ENCODE measurements around the gene PSMA6. TPM values are rescaled to one million over a fixed set of nuclear protein-coding genes. Genes with fewer than 3 reads are reported as not detected.
"Not testable (repeated sequence)": the region's sequence is repeated elsewhere in the genome, so short reads cannot be mapped to it uniquely, and the experiment has no call there.

Gene PSMA6
- total RNA-seq, 1 experiment from 2014 or later: 211 TPM

- no peak overlapping the region for H3K4me3 ChIP-seq
- no peak overlapping the region for H3K27ac ChIP-seq
- no peak for DNase-seq
- H3K9me3 ChIP-seq (replicated peaks): no peaks in the 10 kb centered on the region
- peaks cover 8% of the 10 kb centered on the region; the same call in 1 of the 2 replicates for H3K4me1 ChIP-seq
- no peaks in the 10 kb centered on the region for H3K27me3 ChIP-seq
- H3K36me3 ChIP-seq: peaks cover 15% of the 10 kb centered on the region
Observed at GRCh38 chr14:35296545-35296944, 4.4 kb downstream of the PSMA6 start.

GRCh38 chr14:35297706-35298105 lies 5.5 kb downstream of the PSMA6 start:
- H3K36me3 ChIP-seq: peaks cover 16% of the 10 kb centered on the region
- DNase-seq: no peak
- no peak overlapping the region for H3K27ac ChIP-seq
- H3K4me3 ChIP-seq: no peak overlapping the region
- peaks cover 8% of the 10 kb centered on the region; the same call in 1 of the 2 replicates for H3K4me1 ChIP-seq
- no peaks in the 10 kb centered on the region for H3K27me3 ChIP-seq
- no peaks in the 10 kb centered on the region for H3K9me3 ChIP-seq (replicated peaks)

GRCh38 chr14:35298351-35298750 lies 6.2 kb downstream of the PSMA6 start:
- Histone ChIP-seq H3K27me3 (no peaks in the 10 kb centered on the region), H3K4me3 (no peak overlapping the region), H3K27ac (no peak overlapping the region), H3K4me1 (peaks cover 8% of the 10 kb centered on the region; the same call in 1 of the 2 replicates), H3K9me3 (replicated peaks) (no peaks in the 10 kb centered on the region; the same call in 1 of the 2 replicates), H3K36me3 (peaks cover 19% of the 10 kb centered on the region)
- no peak for DNase-seq

DNA sequence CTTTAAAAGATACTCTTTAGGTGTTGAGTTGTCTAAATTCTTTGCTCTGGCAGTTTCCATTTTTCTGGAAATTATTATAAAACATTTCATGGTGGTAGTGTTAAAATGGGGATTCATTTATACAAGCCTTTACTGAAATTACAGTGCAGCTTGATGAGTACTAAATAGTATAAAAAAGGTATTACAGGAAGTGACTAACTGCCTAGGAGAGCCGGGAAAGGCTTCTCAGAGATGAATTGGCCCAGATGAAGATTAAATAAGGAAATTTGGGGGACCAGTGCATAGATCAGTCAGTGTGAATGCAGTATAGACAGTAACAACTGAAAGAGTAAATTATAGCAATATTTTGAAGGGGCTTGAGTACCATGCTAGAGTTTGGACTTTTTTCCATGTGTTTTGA lies 7.5 kb downstream of the PSMA6 start:
- no peak overlapping the region for H3K4me3 ChIP-seq
- DNase-seq: no peak

GRCh38 chr14:35300228-35300627 lies 8.0 kb downstream of the PSMA6 start:
- no peak for DNase-seq
- no peak overlapping the region for H3K4me3 ChIP-seq
- no peak overlapping the region for H3K27ac ChIP-seq
- H3K4me1 ChIP-seq: no peaks in the 10 kb centered on the region
- no peaks in the 10 kb centered on the region for H3K27me3 ChIP-seq
- no peaks in the 10 kb centered on the region; the same call in 1 of the 2 replicates for H3K9me3 ChIP-seq (replicated peaks)
- H3K36me3 ChIP-seq: peaks cover 14% of the 10 kb centered on the region; the same call in 1 of the 2 replicates

More for the DNA sequence above, 7.5 kb downstream of the PSMA6 start:
- H3K9me3 ChIP-seq (replicated peaks): no peaks in the 10 kb centered on the region; the same call in 1 of the 2 replicates
- H3K36me3 ChIP-seq: peaks cover 14% of the 10 kb centered on the region
- H3K4me1 ChIP-seq: no peaks in the 10 kb centered on the region
- H3K27me3 ChIP-seq: no peaks in the 10 kb centered on the region
- no peak overlapping the region for H3K27ac ChIP-seq

GRCh38 chr14:35301334-35301733 lies 9.2 kb downstream of the PSMA6 start:
- not testable (repeated sequence) for H3K27me3 ChIP-seq

DNA sequence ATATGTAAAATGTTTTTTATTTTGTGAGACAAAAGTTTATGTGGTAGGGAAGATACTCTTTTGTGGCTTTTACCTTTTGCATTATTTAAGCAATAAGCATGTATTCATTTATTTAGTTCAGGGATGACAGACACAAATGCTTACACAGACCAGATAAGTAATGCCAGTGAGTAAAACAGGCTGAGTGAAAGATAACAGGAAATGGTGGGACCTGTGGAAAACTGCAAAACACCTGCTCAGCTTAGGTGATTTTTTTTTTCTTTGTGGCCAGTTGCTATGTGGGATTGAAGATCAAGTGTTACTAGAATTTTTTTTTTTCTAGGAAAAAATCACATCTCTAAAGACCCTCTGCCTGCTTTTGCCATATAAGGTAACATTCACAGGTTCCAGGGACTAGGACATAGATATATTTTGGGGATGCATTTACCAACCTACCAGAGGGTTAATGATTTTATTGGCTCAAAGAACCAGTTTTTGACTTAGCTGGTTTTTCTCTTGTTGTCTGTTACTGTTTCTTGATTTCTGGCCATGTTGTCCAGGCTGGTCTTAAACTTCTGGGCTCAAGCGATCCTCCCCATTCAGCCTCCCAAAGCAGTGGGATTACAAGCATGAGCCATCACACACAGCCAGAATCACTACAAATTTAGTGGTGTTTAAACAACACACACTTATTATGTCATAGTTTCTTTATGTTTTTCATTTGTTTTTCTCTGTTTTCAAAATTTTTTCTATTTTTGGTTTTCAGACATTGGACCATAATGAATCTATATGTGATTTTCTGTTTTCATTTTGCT lies 9.8 kb downstream of the PSMA6 start:
- H3K36me3 ChIP-seq: peaks cover 11% of the 10 kb centered on the region; the same call in 1 of the 2 replicates
- H3K27me3 ChIP-seq: no peaks in the 10 kb centered on the region
- no peaks in the 10 kb centered on the region; the same call in 1 of the 2 replicates for H3K9me3 ChIP-seq (replicated peaks)
- no peak overlapping the region for H3K27ac ChIP-seq
- no peak for DNase-seq
- no peaks in the 10 kb centered on the region for H3K4me1 ChIP-seq
- no peak overlapping the region for H3K4me3 ChIP-seq

More at GRCh38 chr14:35301334-35301733, 9.2 kb downstream of the PSMA6 start:
- H3K9me3 ChIP-seq (replicated peaks); H3K4me3 ChIP-seq; H3K4me1 ChIP-seq; DNase-seq; H3K27ac ChIP-seq: not testable (repeated sequence)
- H3K36me3 ChIP-seq: peaks cover 14% of the 10 kb centered on the region; the same call in 1 of the 2 replicates

DNA sequence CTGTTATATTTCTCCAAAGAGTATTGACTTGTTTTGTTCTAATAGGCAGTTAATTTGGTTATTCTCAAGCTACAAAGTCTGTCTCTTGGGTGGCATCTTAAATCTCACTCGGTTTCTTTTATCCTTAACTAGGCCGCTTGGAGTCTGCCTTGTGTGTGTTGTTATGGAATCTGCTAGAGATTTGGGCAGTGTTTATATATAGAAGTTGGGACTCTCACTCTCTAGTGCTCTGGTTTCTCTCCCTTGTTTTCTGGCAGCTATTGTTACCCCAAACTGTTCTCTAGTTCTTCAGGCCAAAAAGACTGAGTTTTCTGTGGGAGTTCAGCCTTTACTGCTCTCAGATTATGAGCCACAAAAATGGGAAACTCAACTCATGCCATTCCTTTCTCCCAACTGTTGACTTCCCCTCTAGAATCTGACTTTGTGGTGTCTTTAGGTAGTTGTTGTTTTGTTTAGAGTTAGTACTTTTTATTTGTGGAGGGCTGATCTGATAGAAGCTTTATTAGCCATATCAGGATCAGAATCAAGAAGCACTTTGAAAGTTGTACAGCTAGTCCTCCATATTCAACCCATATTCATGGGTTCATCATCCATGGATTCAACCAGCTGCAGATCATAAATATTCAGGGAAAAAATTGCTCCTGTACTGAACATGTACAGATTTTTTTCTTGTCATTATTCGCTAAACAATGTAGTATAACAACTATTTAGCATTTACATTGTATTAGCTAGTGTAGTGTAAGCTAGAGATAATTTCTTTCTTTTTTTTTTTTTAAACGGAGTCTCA lies 11.2 kb downstream of the PSMA6 start:
- Histone ChIP-seq H3K27me3 (no peaks in the 10 kb centered on the region), H3K4me1 (no peaks in the 10 kb centered on the region), H3K4me3 (no peak overlapping the region), H3K27ac (no peak overlapping the region), H3K9me3 (replicated peaks) (no peaks in the 10 kb centered on the region; the same call in 1 of the 2 replicates), H3K36me3 (peaks cover 17% of the 10 kb centered on the region)
- DNase-seq: no peak

DNA sequence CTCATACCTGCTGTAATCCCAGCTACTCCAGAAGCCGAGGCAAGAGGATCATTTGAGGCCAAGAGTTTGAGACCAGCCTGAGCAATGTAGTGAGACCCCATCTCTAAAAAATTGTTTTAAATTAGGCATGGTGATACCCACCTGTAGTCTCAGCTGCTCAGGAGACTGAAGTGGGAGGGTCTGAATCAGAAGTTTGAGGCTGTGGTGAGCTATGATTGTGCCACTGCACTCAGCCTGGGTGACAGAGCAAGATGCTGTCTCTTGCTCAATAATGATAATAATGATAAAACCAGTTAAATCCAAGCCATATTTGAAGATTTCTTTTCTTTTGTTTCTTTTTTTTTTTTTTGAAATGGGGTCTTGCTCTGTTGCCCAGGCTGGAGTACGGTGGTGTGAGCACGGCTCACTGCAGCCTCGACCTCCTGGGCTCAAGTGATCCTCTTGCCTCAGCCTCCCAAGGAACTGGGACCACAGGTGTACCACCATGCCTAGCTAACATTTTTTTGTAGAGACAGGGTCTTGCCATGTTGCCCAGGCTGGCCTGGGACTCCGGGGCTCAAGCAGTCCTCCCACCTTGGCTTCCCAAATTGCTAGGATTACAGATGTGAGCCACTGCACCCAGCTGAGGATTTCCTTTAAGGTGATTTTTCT lies 12.8 kb downstream of the PSMA6 start:
- no peak overlapping the region for H3K27ac ChIP-seq
- H3K36me3 ChIP-seq: peaks cover 23% of the 10 kb centered on the region
- H3K27me3 ChIP-seq: no peaks in the 10 kb centered on the region
- no peak for DNase-seq
- no peak overlapping the region for H3K4me3 ChIP-seq
- no peaks in the 10 kb centered on the region; the same call in 1 of the 2 replicates for H3K9me3 ChIP-seq (replicated peaks)
- H3K4me1 ChIP-seq: no peaks in the 10 kb centered on the region

DNA sequence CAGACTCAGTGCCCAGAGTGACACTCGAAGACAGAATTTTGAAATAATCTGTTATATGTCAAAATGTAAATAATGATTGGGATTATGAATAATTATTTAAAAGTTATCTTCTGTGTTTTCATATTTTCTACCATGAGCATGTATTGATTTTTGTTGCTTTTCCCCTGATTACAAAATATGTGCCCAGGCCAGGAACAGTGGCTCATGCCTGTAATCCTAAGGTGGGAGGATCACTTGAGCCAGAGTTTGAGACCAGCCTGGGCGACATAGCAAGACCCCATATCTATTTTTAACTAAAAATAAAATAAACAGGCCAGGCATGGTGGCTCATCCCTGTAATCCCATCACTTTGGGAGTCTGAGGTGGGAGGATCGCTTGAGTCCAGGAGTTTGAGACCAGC lies 13.5 kb downstream of the PSMA6 start:
- Histone ChIP-seq H3K36me3 (peaks cover 28% of the 10 kb centered on the region), H3K9me3 (replicated peaks) (no peaks in the 10 kb centered on the region; the same call in 1 of the 2 replicates), H3K4me1 (no peaks in the 10 kb centered on the region), H3K4me3 (no peak overlapping the region), H3K27ac (no peak overlapping the region), H3K27me3 (no peaks in the 10 kb centered on the region)
- no peak for DNase-seq

GRCh38 chr14:35306114-35306513 lies 13.9 kb downstream of the PSMA6 start:
- no peak for DNase-seq
- Histone ChIP-seq H3K27ac (no peak overlapping the region), H3K27me3 (no peaks in the 10 kb centered on the region), H3K4me1 (no peaks in the 10 kb centered on the region), H3K9me3 (replicated peaks) (no peaks in the 10 kb centered on the region; the same call in 1 of the 2 replicates), H3K36me3 (peaks cover 31% of the 10 kb centered on the region), H3K4me3 (no peak overlapping the region)

GRCh38 chr14:35317820-35318219 lies 25.6 kb downstream of the PSMA6 start:
- Histone ChIP-seq H3K27ac (no peak overlapping the region), H3K27me3 (0 out of 2 replicates have a peak, but pooled peaks cover 3% of the 10 kb centered on the region), H3K9me3 (replicated peaks) (no peaks in the 10 kb centered on the region), H3K4me1 (no peaks in the 10 kb centered on the region), H3K4me3 (no peak overlapping the region), H3K36me3 (peaks cover 45% of the 10 kb centered on the region)
- DNase-seq: no peak

GRCh38 chr14:35319509-35319908 lies 27.3 kb downstream of the PSMA6 start:
- DNase-seq: no peak
- H3K4me3 ChIP-seq: no peak overlapping the region
- peaks cover 30% of the 10 kb centered on the region for H3K36me3 ChIP-seq
- no peaks in the 10 kb centered on the region for H3K4me1 ChIP-seq
- 0 out of 2 replicates have a peak, but pooled peaks cover 3% of the 10 kb centered on the region for H3K27me3 ChIP-seq
- H3K27ac ChIP-seq: no peak overlapping the region
- no peaks in the 10 kb centered on the region for H3K9me3 ChIP-seq (replicated peaks)

DNA sequence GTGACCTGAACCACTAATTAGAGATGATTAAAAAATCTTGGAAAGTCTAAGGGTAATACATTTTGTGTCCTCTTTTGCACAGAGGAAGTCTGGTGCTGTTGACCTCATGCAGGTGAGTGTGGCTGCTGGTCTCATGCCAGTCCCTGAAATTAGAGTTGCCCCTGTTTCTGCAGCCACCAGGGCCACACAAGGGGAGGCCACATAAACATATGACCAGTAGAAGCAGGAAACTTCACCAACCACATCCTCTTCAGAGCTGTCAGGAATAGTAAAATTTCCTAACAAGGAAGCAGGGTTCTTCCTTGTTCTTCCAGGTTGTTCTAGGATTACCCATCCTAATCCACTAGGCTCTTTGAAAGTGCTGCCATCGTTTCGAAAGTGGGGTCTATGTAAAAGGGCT lies 28.3 kb downstream of the PSMA6 start:
- H3K27ac ChIP-seq: no peak overlapping the region
- H3K36me3 ChIP-seq: peaks cover 24% of the 10 kb centered on the region
- H3K9me3 ChIP-seq (replicated peaks): no peaks in the 10 kb centered on the region
- no peaks in the 10 kb centered on the region for H3K4me1 ChIP-seq
- H3K27me3 ChIP-seq: 0 out of 2 replicates have a peak, but pooled peaks cover 3% of the 10 kb centered on the region
- H3K4me3 ChIP-seq: no peak overlapping the region
- DNase-seq: no peak

Measured in SJCRH30 (cell line).